ENCODE data around the gene H2BK1.

DNA sequence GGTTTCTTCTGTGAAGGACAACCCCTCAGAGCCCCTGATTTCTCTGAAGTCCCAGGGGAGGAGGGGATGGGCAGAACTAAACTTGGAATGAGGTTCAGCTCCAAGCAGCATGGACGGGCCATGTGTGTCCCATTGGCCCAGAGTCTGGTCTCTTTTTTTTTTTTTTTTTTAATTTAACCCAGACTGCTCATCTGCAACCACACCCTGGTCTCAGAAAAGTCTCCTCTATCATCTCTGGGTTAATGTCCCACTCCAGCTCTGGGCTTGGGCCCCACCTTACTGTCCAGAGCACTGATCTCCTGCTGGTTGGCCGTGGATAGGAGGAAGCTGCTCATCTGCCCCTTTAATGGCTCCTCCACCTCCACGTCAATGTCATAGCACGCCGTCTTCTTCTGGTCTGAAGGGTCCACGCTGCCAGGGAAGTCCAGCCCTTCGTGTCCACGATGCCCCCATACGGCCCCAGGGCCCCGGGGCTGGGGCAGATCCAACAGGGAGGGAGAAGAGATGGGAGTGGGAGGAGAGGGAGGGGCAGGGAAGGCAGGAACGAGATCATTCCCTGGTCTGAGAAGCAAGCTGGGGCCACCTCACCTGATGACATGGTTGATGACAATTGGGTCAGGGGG, 29.7 kb upstream of the H2BK1 start:
- TF ChIP-seq, protein P1, sequence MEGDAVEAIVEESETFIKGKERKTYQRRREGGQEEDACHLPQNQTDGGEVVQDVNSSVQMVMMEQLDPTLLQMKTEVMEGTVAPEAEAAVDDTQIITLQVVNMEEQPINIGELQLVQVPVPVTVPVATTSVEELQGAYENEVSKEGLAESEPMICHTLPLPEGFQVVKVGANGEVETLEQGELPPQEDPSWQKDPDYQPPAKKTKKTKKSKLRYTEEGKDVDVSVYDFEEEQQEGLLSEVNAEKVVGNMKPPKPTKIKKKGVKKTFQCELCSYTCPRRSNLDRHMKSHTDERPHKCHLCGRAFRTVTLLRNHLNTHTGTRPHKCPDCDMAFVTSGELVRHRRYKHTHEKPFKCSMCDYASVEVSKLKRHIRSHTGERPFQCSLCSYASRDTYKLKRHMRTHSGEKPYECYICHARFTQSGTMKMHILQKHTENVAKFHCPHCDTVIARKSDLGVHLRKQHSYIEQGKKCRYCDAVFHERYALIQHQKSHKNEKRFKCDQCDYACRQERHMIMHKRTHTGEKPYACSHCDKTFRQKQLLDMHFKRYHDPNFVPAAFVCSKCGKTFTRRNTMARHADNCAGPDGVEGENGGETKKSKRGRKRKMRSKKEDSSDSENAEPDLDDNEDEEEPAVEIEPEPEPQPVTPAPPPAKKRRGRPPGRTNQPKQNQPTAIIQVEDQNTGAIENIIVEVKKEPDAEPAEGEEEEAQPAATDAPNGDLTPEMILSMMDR (IDR thresholded peaks at IDR 0.05): no peak
- TF ChIP-seq POLR2A (IDR thresholded peaks at IDR 0.05) (no peak), POLR2AphosphoS5 (IDR thresholded peaks at IDR 0.05) (no peak)

Data from upper lobe of left lung (tissue), 4 donors.